SK-N-MC (cell line): ENCODE data around the gene MFAP5.

Source experiments
- EZH2 ChIP-seq: fragments of 200-600 bp; sonication (generic); IDR thresholded peaks from one replicate; pipeline ENCODE4 v1.6.1; 2017; ENCODE audit warnings: antibody characterized with exemption
- FOXP2 ChIP-seq: optimal IDR thresholded peaks from 2 replicates; pipeline ENCODE3; 2011; ENCODE audit warnings: mild to moderate bottlenecking, moderate library complexity; ENCODE audit not compliant: insufficient read depth; ENCODE audit errors: extremely low read length, control extremely low read depth
- POLR2AphosphoS5 ChIP-seq: IDR thresholded peaks from 2 replicates; pipeline ENCODE4 v1.6.1; 2012; ENCODE audit warnings: mild to moderate bottlenecking, low read depth, low read length, borderline replicate concordance

DNA sequence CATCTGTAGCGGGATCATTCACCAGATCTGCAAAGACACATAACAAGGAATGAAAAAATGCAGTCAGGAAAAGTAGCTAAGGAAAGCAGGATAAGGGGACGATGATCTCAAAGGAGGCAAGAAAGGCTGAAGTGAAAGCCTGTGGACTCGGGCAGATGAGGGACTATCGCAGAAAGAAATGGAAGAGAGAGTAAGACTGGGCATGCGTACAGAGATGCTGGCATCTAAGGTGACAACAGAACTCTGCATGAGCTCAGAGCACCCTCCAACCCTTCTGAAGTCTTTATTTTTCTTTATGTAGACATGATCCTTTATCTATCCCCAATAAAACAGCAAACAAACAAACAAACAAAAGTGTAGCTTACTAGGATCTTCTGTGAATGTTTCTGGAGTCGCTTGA lies 7.2 kb downstream of the MFAP5 start:
- TF ChIP-seq EZH2: no peak
- no peak for TF ChIP-seq POLR2AphosphoS5
- no peak for TF ChIP-seq FOXP2
